ENCODE results near the gene ZNF185. TPM values are rescaled to one million over a fixed set of nuclear protein-coding genes. Genes with fewer than 3 reads are reported as not detected.

The ZNF185 gene
- total RNA-seq, 4 donors from 2014 or later: 0.53 to 2.5 (median 1.4) TPM

DNA sequence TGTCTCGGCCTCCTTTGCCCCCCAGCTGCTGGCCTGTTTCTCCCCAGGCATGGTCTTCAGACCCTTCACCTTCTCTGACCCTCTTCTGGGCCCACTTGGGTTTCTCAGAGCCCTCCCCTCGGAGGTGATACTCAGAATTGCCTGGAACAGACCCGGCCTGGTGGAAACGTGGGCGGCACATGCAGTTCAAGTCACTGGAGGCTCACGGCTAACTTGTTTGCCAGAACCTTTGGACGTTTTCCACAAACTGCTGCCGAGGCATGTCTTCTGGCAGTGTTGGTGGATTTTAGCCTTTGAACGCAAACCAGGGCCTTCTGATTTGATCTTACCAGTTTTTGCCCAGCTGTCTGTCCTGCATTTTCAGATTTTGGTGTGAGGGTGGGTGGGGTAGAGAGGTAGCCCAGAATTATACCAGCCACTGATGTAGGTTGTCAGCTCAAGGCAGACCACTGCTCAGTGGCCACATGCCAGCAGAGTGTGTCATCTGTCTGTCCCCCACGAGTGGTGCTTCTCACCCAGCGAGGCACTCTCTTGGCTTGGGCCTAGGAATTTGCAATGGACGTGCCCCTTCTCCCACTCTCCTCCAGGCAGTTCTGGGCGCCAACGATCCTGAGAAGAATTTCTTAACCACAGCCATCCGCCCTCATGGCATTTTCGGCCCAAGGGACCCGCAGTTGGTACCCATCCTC is 32.5 kb upstream of the ZNF185 start:
- H3K4me1 ChIP-seq: no peaks in the 10 kb centered on the region
- peaks cover 0 to 35% (median 0%) of the 10 kb centered on the region in 3 donors for H3K36me3 ChIP-seq
- H3K27ac ChIP-seq: no peak overlapping the region
- DNase-seq: no peak
- TF ChIP-seq, protein P1, sequence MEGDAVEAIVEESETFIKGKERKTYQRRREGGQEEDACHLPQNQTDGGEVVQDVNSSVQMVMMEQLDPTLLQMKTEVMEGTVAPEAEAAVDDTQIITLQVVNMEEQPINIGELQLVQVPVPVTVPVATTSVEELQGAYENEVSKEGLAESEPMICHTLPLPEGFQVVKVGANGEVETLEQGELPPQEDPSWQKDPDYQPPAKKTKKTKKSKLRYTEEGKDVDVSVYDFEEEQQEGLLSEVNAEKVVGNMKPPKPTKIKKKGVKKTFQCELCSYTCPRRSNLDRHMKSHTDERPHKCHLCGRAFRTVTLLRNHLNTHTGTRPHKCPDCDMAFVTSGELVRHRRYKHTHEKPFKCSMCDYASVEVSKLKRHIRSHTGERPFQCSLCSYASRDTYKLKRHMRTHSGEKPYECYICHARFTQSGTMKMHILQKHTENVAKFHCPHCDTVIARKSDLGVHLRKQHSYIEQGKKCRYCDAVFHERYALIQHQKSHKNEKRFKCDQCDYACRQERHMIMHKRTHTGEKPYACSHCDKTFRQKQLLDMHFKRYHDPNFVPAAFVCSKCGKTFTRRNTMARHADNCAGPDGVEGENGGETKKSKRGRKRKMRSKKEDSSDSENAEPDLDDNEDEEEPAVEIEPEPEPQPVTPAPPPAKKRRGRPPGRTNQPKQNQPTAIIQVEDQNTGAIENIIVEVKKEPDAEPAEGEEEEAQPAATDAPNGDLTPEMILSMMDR (IDR thresholded peaks at IDR 0.05): no peak
- no peak for TF ChIP-seq POLR2A (IDR thresholded peaks at IDR 0.05)
- H3K4me3 ChIP-seq: no peak overlapping the region
- no peaks in the 10 kb centered on the region for H3K9me3 ChIP-seq
- no peaks in the 10 kb centered on the region for H3K27me3 ChIP-seq

DNA sequence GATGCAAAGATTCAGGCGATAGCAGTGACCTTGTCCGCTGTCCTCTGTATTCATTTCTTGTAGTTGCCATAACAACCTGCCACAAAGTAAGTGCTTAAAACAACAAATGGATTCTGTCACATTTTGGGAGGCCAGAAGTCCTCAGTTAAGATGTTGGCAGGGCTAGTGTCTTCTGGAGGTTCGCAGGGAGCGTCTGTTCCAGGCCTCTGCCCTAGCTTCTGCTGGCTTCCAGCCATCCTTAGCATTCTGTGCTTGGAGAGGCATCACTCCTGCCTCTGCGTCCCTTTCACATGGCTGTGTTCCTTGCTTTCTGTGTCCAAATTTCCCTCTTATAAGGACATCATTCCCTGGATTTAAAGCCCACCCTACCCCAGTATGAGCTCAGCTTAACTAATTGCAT is 31.5 kb upstream of the ZNF185 start:
- Histone ChIP-seq H3K4me1 (no peaks in the 10 kb centered on the region), H3K27me3 (no peaks in the 10 kb centered on the region), H3K4me3 (no peak overlapping the region), H3K9me3 (no peaks in the 10 kb centered on the region), H3K27ac (no peak overlapping the region), H3K36me3 (peaks cover 0 to 35% (median 0%) of the 10 kb centered on the region in 3 donors)
- no peak for DNase-seq
- TF ChIP-seq POLR2A (IDR thresholded peaks at IDR 0.05): no peak
- TF ChIP-seq, protein P1 (IDR thresholded peaks at IDR 0.05): no peak

DNA sequence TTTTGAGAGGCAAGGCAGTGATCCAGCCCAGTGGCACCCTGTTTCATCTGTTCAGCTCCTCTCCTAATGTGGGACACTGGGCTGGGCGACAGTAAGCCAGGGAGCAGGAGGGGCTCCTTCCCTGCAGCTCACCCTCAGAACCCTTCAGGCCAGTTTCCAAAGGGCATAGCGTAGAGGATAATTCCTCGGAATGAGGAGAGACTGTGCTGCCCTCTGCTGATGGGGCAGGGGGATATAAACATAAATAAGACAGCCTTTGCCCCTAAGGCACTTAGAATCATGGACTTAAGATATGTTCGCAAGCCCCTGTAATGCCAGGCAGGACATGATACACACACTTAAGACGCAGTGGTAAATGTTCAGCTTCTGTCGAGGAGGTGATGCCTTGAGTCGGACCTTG is 27.9 kb upstream of the ZNF185 start:
- no peaks in the 10 kb centered on the region for H3K27me3 ChIP-seq
- TF ChIP-seq, protein P1 (IDR thresholded peaks at IDR 0.05): no peak
- TF ChIP-seq POLR2A (IDR thresholded peaks at IDR 0.05): no peak
- no peak for DNase-seq
- H3K9me3 ChIP-seq: no peaks in the 10 kb centered on the region
- H3K27ac ChIP-seq: no peak overlapping the region
- no peaks in the 10 kb centered on the region for H3K4me1 ChIP-seq
- peaks cover 0 to 29% (median 0%) of the 10 kb centered on the region in 3 donors for H3K36me3 ChIP-seq
- no peak overlapping the region for H3K4me3 ChIP-seq

DNA sequence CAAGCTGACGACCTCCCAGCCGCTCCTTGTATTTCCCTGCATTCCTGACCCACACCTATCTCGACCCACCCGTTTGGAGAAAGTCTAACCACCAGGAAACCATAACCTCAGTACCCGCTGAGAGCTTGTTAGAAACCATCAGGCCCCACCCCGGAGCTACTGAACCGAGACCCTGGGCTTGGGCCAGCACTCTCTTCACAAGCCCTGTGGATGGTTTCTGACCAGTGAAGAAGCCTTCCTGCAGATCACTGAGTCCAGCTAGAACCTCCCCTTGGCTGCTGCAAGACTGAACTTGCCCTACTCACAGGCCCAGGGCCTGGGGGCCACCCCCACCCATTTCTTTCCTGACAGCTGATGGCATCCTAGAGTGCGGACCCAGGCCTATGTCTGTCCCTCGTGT is 26.6 kb upstream of the ZNF185 start:
- no peak overlapping the region for H3K27ac ChIP-seq
- no peaks in the 10 kb centered on the region for H3K27me3 ChIP-seq
- H3K4me1 ChIP-seq: no peaks in the 10 kb centered on the region
- H3K36me3 ChIP-seq: peaks cover 0 to 18% (median 0%) of the 10 kb centered on the region in 3 donors
- no peak for DNase-seq
- TF ChIP-seq POLR2A (IDR thresholded peaks at IDR 0.05): no peak
- TF ChIP-seq, protein P1 (IDR thresholded peaks at IDR 0.05): no peak
- H3K4me3 ChIP-seq: no peak overlapping the region
- no peaks in the 10 kb centered on the region for H3K9me3 ChIP-seq

DNA sequence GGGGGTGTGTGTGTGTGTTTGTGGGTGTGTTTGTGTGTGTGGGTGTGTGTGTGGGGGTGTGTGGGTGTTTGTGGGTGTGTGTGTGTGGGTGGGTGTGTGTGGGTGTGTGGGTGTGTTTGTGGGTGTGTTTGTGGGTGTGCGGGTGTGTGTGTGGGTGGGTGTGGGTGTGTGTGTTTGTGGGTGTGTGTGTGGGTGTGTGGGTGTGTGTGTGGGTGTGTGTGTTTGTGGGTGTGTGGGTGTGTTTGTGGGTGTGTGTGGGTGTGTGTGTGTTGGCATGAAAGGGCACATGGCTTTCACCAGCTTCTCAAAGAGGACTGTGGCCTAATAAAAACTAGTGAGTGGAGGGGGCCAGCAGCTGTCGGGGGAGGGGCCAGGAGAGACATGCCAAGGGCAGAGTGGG is 25.3 kb upstream of the ZNF185 start:
- H3K27ac ChIP-seq: no peak overlapping the region
- peaks cover 0 to 11% (median 0%) of the 10 kb centered on the region in 3 donors for H3K36me3 ChIP-seq
- H3K4me3 ChIP-seq: no peak overlapping the region
- no peaks in the 10 kb centered on the region for H3K4me1 ChIP-seq
- TF ChIP-seq, protein P1 (IDR thresholded peaks at IDR 0.05): no peak
- no peak for TF ChIP-seq POLR2A (IDR thresholded peaks at IDR 0.05)
- H3K9me3 ChIP-seq: no peaks in the 10 kb centered on the region
- H3K27me3 ChIP-seq: no peaks in the 10 kb centered on the region
- DNase-seq: no peak
